Caco-2 (cell line): Measurements from ENCODE around the gene KLHL35. TPM values are rescaled to one million over a fixed set of nuclear protein-coding genes. Genes with fewer than 3 reads are reported as not detected.

Experiments used
- Bru-seq: library from RNA; stranded (reverse); fragments of 400-500 nt; gene quantifications from one replicate; lab custom pipeline; 2021; lab: Mats Ljungman, UMichigan
- BruChase-seq, 2 experiments: library from RNA; stranded (reverse); fragments of 400-500 nt; gene quantifications; one replicate each; lab custom pipeline; 2021; lab: Mats Ljungman, UMichigan
- BruUV-seq: library from RNA; stranded (reverse); fragments of 400-500 nt; replicated peaks from 2 replicates; lab custom pipeline; 2021; lab: Mats Ljungman, UMichigan
- CTCF ChIA-PET: fragments of 300-600 bp; sonication (Branson Sonifier 250); formaldehyde crosslinking; loops from one replicate; lab custom pipeline; 2022; ENCODE audit warnings: antibody characterized with exemption; lab: Charles Lee
- POLR2A ChIA-PET: fragments of 300-600 bp; sonication (Branson Sonifier 250); formaldehyde crosslinking; loops from one replicate; lab custom pipeline; 2022; ENCODE audit warnings: antibody characterized with exemption; lab: Charles Lee
- DNase-seq, 2 experiments: peaks; one replicate each; pipeline versions ENCODE4 v3.0.0 to v3.0.0-alpha.2; 2020 to 2022
- H3K27me3 ChIP-seq: replicated peaks from 2 replicates; pipeline ENCODE4 v1.6.0; 2011; ENCODE audit warnings: low read length; ENCODE audit not compliant: control insufficient read depth, insufficient read depth
- H3K36me3 ChIP-seq: 2 replicates; pipeline ENCODE4 v1.5.1; 2011; ENCODE audit warnings: low read length; ENCODE audit not compliant: control insufficient read depth, insufficient read depth
- H3K4me1 ChIP-seq: fragments of 250-450 bp; sonication (Bioruptor Pico); 2 replicates; pipeline ENCODE4 v1.5.1; 2020; ENCODE audit warnings: mild to moderate bottlenecking
- H3K4me3 ChIP-seq: 2 replicates; pipeline ENCODE4 v1.5.1; 2011; ENCODE audit warnings: low read depth, mild to moderate bottlenecking, control low read depth, low read length
- H3K9me3 ChIP-seq: fragments of 250-450 bp; sonication (Bioruptor Pico); 2 replicates; pipeline ENCODE4 v1.5.1; 2020; ENCODE audit warnings: mild to moderate bottlenecking, moderate library complexity
- H3K27ac Mint-ChIP-seq: one replicate; pipeline ENCODE4 v1.8.0; 2022; ENCODE audit warnings: mixed read lengths; ENCODE audit not compliant: unreplicated experiment
- H3K27me3 Mint-ChIP-seq: one replicate; pipeline ENCODE4 v1.8.0; 2022; ENCODE audit warnings: mixed read lengths; ENCODE audit not compliant: insufficient read depth, unreplicated experiment
- H3K36me3 Mint-ChIP-seq: one replicate; pipeline ENCODE4 v1.8.0; 2022; ENCODE audit warnings: mild to moderate bottlenecking, mixed read lengths; ENCODE audit not compliant: insufficient read depth, unreplicated experiment
- H3K4me1 Mint-ChIP-seq: one replicate; pipeline ENCODE4 v1.8.0; 2022; ENCODE audit warnings: low read depth, mixed read lengths; ENCODE audit not compliant: unreplicated experiment
- H3K4me3 Mint-ChIP-seq: one replicate; pipeline ENCODE4 v1.8.0; 2022; ENCODE audit warnings: mild to moderate bottlenecking, moderate library complexity, mixed read lengths; ENCODE audit not compliant: unreplicated experiment
- H3K9me3 Mint-ChIP-seq: one replicate; pipeline ENCODE4 v1.8.0; 2022; ENCODE audit warnings: mixed read lengths; ENCODE audit not compliant: unreplicated experiment
- intact Hi-C: fragments of 100-400 bp; cut with micrococcal nuclease; formaldehyde crosslinking; loops from one replicate; pipeline ENCODE4 v1.10.0; 2022; ENCODE audit not compliant: unreplicated experiment
- long read RNA-seq: library from polyadenylated mRNA; stranded (forward); transcript quantifications from one replicate; pipeline ENCODE4 v2.0.0, GENCODE V29; 2022
- total RNA-seq: library from RNA; stranded (reverse); gene quantifications from 2 replicates; pipeline ENCODE4 v1.2.3, GENCODE V29; 2022
- TF ChIP-seq, protein P1 (sequence below), 2 experiments: fragments of 200-600 bp in 1 of 2; IDR thresholded peaks; 1 replicate in 1 of 2; 2 replicates in 1 of 2; pipeline versions ENCODE4 v1.5.1 to v1.8.0; 2011 to 2022; ENCODE audit warnings: antibody characterized with exemption in 1 of 2, control low read depth in 1 of 2, inconsistent platforms in 1 of 2, low read depth in 1 of 2, low read length in 1 of 2, mild to moderate bottlenecking in 1 of 2, moderate library complexity in 1 of 2; ENCODE audit not compliant: insufficient read depth in 1 of 2, severe bottlenecking in 1 of 2, unreplicated experiment in 1 of 2

The KLHL35 gene, protein sequence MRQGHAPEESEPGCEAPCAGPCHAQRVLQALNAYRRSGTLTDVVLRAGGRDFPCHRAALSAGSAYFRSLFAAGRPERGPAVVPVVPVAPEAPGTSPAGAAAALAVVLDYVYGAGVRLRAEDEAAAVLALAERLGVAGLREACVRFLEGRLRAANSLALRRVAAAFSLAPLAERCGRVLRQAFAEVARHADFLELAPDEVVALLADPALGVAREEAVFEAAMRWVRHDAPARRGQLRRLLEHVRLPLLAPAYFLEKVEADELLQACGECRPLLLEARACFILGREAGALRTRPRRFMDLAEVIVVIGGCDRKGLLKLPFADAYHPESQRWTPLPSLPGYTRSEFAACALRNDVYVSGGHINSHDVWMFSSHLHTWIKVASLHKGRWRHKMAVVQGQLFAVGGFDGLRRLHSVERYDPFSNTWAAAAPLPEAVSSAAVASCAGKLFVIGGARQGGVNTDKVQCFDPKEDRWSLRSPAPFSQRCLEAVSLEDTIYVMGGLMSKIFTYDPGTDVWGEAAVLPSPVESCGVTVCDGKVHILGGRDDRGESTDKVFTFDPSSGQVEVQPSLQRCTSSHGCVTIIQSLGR
- 46.0 and 51.4 TPM in 2 replicates for total RNA-seq
- Bru-seq, nascent RNA: percentile 93 among the genes with signal in this experiment
- percentile 77 among the genes with signal in this experiment for BruChase-seq, experiment 1, labeled RNA remaining after a 2-hour chase
- percentile 79 among the genes with signal in this experiment for BruChase-seq, experiment 2, labeled RNA remaining after a 6-hour chase
- long read RNA-seq, transcript KLHL35-201 (6 exons, 1,500 nt): major isoform, 58 of 114 reads
- long read RNA-seq, partial matches to known transcripts: 8 of 114 reads
- long read RNA-seq, other reads (novel, unspliced or antisense): 48 of 114 reads

DNA sequence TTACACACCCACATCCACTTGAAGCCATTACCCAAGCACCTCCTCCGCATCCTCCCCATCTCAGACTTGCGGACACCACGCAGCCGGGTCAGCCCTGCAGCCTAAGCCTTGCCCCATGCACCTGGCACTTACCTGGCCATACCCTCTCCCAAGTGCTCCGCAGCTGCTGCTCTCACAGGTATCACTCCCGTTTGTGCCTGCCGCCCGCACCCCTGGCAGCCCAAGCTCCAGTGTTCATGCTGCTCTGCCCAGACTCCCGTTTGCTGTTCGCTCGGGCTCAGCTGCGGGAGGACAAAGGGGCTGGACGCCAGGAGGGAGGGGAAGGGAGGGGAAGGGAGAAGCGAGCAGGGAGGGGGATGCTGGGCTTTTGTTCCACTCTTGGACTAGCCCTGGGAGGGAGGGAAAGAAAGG lies at the start of gene KLHL35:
TSS of gene KLHL35 (minus strand) at position 293 of the 411 bp plus-strand sequence. CDS start 2,574 bp downstream, outside the sequence.
- ChIA-PET CTCF (interaction anchor here (0.6 to 2.2 kb wide), 3 partner anchors 11 to 201 kb away, joined by 3 to 12 read pairs (median 3); no protein-coding TSS in a partner anchor), POLR2A (no interaction called here)
- Histone ChIP-seq H3K9me3 (no peaks in the 10 kb centered on the region), H3K4me1 (peaks cover 14% of the 10 kb centered on the region), H3K36me3 (peaks cover 2% of the 10 kb centered on the region; the same call in 1 of the 2 replicates), H3K4me3 (no peak within 1 kb of the TSS), H3K27me3 (no peaks in the 10 kb centered on the region)
- no peaks in the 10 kb centered on the region for H3K9me3 Mint-ChIP-seq
- no peaks in the 10 kb centered on the region for H3K27me3 Mint-ChIP-seq
- H3K27ac Mint-ChIP-seq: peak within 1 kb of the TSS; percentile 4
- peaks cover 24% of the 10 kb centered on the region for H3K36me3 Mint-ChIP-seq
- TF ChIP-seq, protein P1, sequence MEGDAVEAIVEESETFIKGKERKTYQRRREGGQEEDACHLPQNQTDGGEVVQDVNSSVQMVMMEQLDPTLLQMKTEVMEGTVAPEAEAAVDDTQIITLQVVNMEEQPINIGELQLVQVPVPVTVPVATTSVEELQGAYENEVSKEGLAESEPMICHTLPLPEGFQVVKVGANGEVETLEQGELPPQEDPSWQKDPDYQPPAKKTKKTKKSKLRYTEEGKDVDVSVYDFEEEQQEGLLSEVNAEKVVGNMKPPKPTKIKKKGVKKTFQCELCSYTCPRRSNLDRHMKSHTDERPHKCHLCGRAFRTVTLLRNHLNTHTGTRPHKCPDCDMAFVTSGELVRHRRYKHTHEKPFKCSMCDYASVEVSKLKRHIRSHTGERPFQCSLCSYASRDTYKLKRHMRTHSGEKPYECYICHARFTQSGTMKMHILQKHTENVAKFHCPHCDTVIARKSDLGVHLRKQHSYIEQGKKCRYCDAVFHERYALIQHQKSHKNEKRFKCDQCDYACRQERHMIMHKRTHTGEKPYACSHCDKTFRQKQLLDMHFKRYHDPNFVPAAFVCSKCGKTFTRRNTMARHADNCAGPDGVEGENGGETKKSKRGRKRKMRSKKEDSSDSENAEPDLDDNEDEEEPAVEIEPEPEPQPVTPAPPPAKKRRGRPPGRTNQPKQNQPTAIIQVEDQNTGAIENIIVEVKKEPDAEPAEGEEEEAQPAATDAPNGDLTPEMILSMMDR (IDR thresholded peaks at IDR 0.05; ENCODE audit: insufficient read depth in 1 of 2, low read depth in 1 of 2, low read length in 1 of 2, severe bottlenecking in 1 of 2, unreplicated experiment in 1 of 2): no peak
- peak within 1 kb of the TSS; percentile 84 for H3K4me3 Mint-ChIP-seq
- BruUV-seq: no TSS peak
- peaks cover 14% of the 10 kb centered on the region for H3K4me1 Mint-ChIP-seq
- intact Hi-C loops: no loop called here
- DNase-seq: no peak

DNA sequence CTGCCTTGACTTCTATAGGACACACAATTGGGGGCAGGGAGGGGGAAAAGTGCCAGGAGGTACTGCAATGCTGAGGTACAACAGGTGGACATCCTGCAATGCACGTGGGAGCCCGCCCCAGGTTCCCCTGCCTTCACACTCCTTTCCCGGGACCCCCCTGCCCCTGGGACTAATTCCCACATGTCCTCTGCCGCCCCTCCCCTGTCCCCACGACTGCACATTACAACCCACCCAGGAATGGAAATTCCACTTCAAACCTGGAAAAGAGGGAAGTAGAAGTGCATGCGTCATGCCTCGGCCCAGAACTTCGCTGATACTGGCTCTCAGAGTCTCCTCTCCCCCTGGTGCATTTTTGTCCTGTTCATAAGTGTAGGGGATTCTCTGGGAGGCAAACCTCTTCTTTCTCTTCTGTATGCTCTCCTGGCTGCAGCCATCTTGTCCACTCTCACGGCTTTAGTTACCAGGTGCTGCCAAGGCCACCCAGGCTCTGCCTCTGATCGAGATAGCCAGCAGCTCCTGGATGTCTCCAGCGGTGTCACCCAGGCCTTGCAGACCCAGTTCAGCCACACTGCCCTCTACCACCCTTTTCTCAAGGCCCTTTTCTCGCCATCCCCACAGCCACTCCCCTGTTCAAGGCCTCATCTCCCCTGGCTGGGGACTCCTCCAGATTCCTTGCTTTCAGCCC lies 49.1 kb upstream of the KLHL35 start:
- intact Hi-C loops: no loop called here
- no peaks in the 10 kb centered on the region for H3K27me3 Mint-ChIP-seq
- no peak overlapping the region for H3K4me3 Mint-ChIP-seq
- Histone ChIP-seq H3K36me3 (no peaks in the 10 kb centered on the region), H3K4me1 (peaks cover 11% of the 10 kb centered on the region), H3K27me3 (no peaks in the 10 kb centered on the region), H3K4me3 (no peak overlapping the region), H3K9me3 (no peaks in the 10 kb centered on the region)
- ChIA-PET POLR2A (no interaction called here), CTCF (interaction anchor here (0.7 kb wide), 1 partner anchor 52 kb away, joined by 3 read pairs; no protein-coding TSS in a partner anchor)
- TF ChIP-seq, protein P1 (IDR thresholded peaks at IDR 0.05; ENCODE audit: insufficient read depth in 1 of 2, low read depth in 1 of 2, low read length in 1 of 2, severe bottlenecking in 1 of 2, unreplicated experiment in 1 of 2): no peak
- H3K27ac Mint-ChIP-seq: no peak overlapping the region
- BruUV-seq: no TSS peak
- H3K9me3 Mint-ChIP-seq: no peaks in the 10 kb centered on the region
- H3K4me1 Mint-ChIP-seq: peaks cover 14% of the 10 kb centered on the region
- DNase-seq: no peak
- no peaks in the 10 kb centered on the region for H3K36me3 Mint-ChIP-seq
